ENCODE results near the gene FGF1.

Gene FGF1

DNA sequence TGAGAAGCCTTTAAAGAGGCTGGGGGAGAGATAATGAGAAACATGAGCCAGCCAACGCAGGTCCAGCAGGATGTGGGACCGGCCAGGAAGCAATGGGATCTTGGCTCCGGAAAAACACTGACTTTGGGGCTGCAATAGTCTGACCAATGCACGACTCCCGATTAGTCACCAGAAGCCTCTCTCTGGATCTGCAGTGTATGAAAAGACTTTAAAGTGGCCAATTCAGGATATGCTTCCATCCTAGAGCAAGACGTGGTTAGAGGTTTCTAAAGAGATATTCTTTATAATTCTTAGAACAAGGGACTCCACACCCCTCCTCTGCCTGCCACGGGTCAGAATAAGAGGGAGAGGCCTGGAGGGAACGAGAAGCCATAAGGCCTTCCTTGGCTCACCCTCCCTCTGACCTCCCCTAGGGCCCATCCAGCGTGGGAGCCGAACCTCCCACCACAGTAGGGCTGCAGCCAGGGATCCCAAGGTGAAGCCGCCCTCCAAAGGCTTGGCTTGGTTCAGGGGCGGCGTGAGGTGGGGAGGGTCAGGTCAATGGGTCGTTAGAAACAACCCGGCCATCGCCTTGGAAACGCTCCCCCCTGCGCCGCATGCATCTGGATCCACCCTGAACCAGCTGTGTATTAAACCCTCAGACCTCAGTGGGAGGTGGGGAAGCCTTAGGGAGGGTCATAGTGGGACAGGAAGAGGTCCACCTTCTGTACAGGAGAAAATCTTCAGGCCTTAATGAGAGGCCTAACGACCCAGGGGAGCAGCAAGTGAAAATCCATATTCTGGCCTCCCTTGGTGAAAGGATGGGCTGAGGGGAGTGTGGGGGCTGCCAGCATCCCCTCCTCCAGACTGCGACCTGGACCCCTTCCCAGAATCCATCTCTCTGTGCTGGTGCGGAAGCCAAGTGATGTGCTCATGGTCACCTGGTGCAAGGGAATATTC lies 11.1 kb downstream of the FGF1 start:
- TF ChIP-seq SPI1 (IDR thresholded peaks at IDR 0.05; ENCODE audit: low read depth, low read length) (no peak), PAX5 (IDR thresholded peaks at IDR 0.05; ENCODE audit: insufficient read depth, low read length, severe bottlenecking) (no peak), POLR2AphosphoS5 (IDR thresholded peaks at IDR 0.05; ENCODE audit: low read depth, low read length) (no peak), TAF1 (IDR thresholded peaks at IDR 0.05; ENCODE audit: low read depth, low read length) (no peak)
- DNase-seq (ENCODE audit: insufficient read length, low spot score) (no peak), FAIRE-seq (no peak)

DNA sequence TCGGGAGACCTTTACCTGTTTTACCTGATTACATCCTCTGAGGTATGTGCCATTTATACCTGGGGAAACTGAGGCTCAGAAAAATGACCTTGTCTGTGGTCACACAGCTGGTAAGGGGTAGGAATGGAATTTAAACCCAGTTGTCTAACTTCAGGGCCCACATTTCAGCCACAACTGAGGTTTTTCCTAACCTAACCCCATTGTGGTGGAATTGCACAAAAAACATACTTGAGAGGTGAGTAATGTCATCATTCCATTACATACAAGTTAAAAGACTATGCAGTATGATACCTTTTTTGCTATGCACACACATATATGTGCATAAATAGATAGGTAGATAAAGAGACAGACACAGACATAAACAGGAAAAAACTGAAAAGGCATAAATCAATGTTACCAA lies 14.1 kb downstream of the FGF1 start:
- no peak for FAIRE-seq
- DNase-seq (ENCODE audit: insufficient read length, low spot score): no peak
- TF ChIP-seq POU2F2 (IDR thresholded peaks at IDR 0.05; ENCODE audit: low read depth, low read length): no peak
- TF ChIP-seq SPI1 (IDR thresholded peaks at IDR 0.05; ENCODE audit: low read depth, low read length): no peak
- no peak for TF ChIP-seq TAF1 (IDR thresholded peaks at IDR 0.05; ENCODE audit: low read depth, low read length)
- TF ChIP-seq POLR2A (IDR thresholded peaks at IDR 0.05; ENCODE audit: low read depth, low read length): no peak
- no peak for TF ChIP-seq PAX5 (IDR thresholded peaks at IDR 0.05; ENCODE audit: insufficient read depth, low read length, severe bottlenecking)

DNA sequence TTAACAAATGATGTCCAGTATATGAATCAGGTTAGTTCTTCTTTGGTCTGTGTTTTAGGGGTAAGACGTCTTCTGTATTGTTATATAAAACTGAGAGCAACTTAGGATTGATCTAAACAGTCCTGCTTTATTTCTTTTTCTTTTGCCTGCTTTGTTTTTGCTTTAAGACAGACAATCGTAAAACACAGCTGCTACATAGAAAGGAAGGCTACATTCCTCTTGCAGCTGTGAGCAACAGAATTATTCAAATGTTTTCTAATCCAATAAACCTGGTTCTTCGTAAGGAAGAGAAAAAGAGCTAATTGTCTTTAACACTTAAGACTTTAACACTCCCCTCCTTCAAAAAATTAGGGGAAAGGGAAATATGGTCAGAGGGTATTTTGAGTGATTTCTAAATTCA lies 14.6 kb downstream of the FGF1 start:
- TF ChIP-seq TAF1 (IDR thresholded peaks at IDR 0.05; ENCODE audit: low read depth, low read length) (no peak), PAX5 (IDR thresholded peaks at IDR 0.05; ENCODE audit: insufficient read depth, low read length, severe bottlenecking) (no peak), POU2F2 (IDR thresholded peaks at IDR 0.05; ENCODE audit: low read depth, low read length) (no peak), POLR2A (IDR thresholded peaks at IDR 0.05; ENCODE audit: low read depth, low read length) (no peak), SPI1 (IDR thresholded peaks at IDR 0.05; ENCODE audit: low read depth, low read length) (no peak), POLR2AphosphoS5 (IDR thresholded peaks at IDR 0.05; ENCODE audit: low read depth, low read length) (no peak)
- FAIRE-seq: no peak
- no peak for DNase-seq (ENCODE audit: insufficient read length, low spot score)

DNA sequence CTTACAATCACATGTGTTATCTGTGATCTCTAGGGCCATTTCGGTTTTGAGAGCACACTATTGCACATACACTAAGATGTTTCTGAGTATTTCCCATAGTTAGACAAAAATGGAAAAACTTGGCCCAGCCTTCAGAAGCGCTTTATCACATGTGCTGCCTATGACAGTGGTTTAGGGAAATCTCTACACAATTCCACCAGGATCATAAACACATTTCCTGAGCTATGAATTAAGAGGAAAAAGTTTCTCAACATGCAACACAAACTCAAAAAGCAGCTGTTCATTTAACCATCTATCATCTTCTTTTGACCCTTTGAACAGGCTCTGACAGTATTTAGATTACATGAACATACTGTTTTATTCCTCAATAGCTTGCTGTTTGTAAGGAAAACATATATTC lies 15.1 kb downstream of the FGF1 start:
- DNase-seq (ENCODE audit: insufficient read length, low spot score): no peak
- TF ChIP-seq PAX5 (IDR thresholded peaks at IDR 0.05; ENCODE audit: insufficient read depth, low read length, severe bottlenecking): no peak
- TF ChIP-seq POU2F2 (IDR thresholded peaks at IDR 0.05; ENCODE audit: low read depth, low read length): no peak
- no peak for TF ChIP-seq TAF1 (IDR thresholded peaks at IDR 0.05; ENCODE audit: low read depth, low read length)
- no peak for TF ChIP-seq POLR2A (IDR thresholded peaks at IDR 0.05; ENCODE audit: low read depth, low read length)
- no peak for TF ChIP-seq SPI1 (IDR thresholded peaks at IDR 0.05; ENCODE audit: low read depth, low read length)
- no peak for TF ChIP-seq POLR2AphosphoS5 (IDR thresholded peaks at IDR 0.05; ENCODE audit: low read depth, low read length)
- FAIRE-seq: no peak

DNA sequence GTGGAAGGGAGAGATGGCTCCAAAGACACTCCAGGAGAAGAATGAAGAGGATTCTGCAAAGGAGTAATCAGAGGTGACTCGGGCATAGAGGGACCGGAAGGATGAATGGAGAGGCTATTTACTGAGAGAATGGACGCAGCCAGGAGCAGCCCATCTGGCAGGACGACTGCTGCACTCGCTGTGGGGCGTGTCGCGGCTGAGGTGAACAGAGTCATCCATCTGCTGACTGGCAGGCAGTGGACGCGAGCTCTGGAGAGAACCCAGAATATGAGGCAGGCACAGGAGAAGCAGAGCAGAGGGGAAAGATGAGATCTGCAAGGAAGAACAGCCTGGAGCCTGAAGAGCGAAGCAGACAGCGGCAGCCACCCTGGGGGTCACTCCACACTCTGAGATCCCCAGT lies 16.4 kb downstream of the FGF1 start:
- TF ChIP-seq POU2F2 (IDR thresholded peaks at IDR 0.05; ENCODE audit: low read depth, low read length) (no peak), TAF1 (IDR thresholded peaks at IDR 0.05; ENCODE audit: low read depth, low read length) (no peak), POLR2AphosphoS5 (IDR thresholded peaks at IDR 0.05; ENCODE audit: low read depth, low read length) (no peak), SPI1 (IDR thresholded peaks at IDR 0.05; ENCODE audit: low read depth, low read length) (no peak), PAX5 (IDR thresholded peaks at IDR 0.05; ENCODE audit: insufficient read depth, low read length, severe bottlenecking) (no peak), POLR2A (IDR thresholded peaks at IDR 0.05; ENCODE audit: low read depth, low read length) (no peak)
- DNase-seq (ENCODE audit: insufficient read length, low spot score) (no peak), FAIRE-seq (no peak)

DNA sequence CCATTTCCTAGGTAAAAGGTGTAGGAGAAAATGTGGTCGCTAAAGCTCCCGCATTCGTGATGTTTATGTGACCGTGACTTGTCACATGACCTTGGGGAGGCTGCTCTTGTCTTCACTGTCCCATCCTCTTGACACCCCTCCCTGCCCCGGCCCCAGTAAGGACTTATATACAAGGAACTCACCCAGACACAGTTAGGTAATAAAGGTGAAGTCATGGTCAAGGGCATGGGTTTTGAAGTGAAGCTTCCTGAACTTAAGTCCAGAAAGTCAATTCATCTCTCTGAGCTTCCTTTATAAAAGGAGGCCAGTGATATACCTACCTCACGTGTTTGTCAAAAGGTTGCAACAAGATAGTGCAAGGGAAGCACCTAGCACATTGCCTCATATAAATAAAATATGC lies 17.6 kb downstream of the FGF1 start:
- DNase-seq (ENCODE audit: insufficient read length, low spot score) (no peak), FAIRE-seq (no peak)
- TF ChIP-seq POLR2A (IDR thresholded peaks at IDR 0.05; ENCODE audit: low read depth, low read length) (no peak), SPI1 (IDR thresholded peaks at IDR 0.05; ENCODE audit: low read depth, low read length) (no peak), TAF1 (IDR thresholded peaks at IDR 0.05; ENCODE audit: low read depth, low read length) (no peak), PAX5 (IDR thresholded peaks at IDR 0.05; ENCODE audit: insufficient read depth, low read length, severe bottlenecking) (no peak), POU2F2 (IDR thresholded peaks at IDR 0.05; ENCODE audit: low read depth, low read length) (no peak), POLR2AphosphoS5 (IDR thresholded peaks at IDR 0.05; ENCODE audit: low read depth, low read length) (no peak)

DNA sequence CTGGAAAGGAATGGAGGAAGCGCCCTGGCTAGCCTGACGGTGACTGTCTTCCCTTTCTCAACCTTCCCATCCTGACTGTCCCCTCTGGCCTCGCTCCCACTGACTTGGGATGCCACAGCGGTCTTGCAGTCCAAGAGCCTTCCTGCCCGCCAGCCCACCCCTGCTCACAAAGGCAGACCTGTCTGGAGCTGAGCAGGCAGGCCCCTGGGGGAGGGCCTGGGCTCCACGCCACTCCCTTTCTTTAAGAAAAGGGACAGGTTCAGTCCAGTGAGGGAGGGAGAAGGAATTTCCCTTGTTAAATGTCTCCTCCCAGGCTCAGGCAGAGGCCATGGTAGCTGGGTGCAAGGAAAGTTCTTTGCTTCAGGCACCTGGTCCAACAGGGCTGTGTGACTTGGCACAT lies 18.1 kb downstream of the FGF1 start:
- DNase-seq (ENCODE audit: insufficient read length, low spot score) (no peak), FAIRE-seq (no peak)
- TF ChIP-seq POU2F2 (IDR thresholded peaks at IDR 0.05; ENCODE audit: low read depth, low read length) (no peak), TAF1 (IDR thresholded peaks at IDR 0.05; ENCODE audit: low read depth, low read length) (no peak), POLR2AphosphoS5 (IDR thresholded peaks at IDR 0.05; ENCODE audit: low read depth, low read length) (no peak), SPI1 (IDR thresholded peaks at IDR 0.05; ENCODE audit: low read depth, low read length) (no peak), PAX5 (IDR thresholded peaks at IDR 0.05; ENCODE audit: insufficient read depth, low read length, severe bottlenecking) (no peak), POLR2A (IDR thresholded peaks at IDR 0.05; ENCODE audit: low read depth, low read length) (no peak)

DNA sequence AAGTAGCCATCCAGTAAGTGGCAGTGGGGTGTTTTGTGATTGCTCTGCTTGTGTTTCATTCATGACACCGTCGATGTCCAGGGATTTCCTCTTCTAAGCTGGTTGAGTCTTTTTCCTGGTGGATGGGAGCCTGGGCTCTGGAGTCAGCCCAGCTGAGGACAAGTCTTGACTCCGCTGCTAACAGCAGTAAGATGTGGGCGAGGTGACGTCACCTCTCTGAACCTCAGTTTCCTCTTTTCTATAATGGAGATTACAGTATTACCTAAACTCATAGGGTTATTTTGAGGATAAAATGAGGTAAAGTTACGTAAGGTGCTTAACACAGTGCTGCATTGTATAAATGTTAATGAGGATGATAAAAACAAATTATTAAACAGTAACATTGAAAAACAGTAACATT lies 21.3 kb downstream of the FGF1 start:
- TF ChIP-seq PAX5 (IDR thresholded peaks at IDR 0.05; ENCODE audit: insufficient read depth, low read length, severe bottlenecking): no peak
- TF ChIP-seq SPI1 (IDR thresholded peaks at IDR 0.05; ENCODE audit: low read depth, low read length): no peak
- TF ChIP-seq POLR2AphosphoS5 (IDR thresholded peaks at IDR 0.05; ENCODE audit: low read depth, low read length): no peak
- no peak for TF ChIP-seq POU2F2 (IDR thresholded peaks at IDR 0.05; ENCODE audit: low read depth, low read length)
- no peak for TF ChIP-seq POLR2A (IDR thresholded peaks at IDR 0.05; ENCODE audit: low read depth, low read length)
- TF ChIP-seq TAF1 (IDR thresholded peaks at IDR 0.05; ENCODE audit: low read depth, low read length): no peak
- no peak for DNase-seq (ENCODE audit: insufficient read length, low spot score)
- FAIRE-seq: no peak

DNA sequence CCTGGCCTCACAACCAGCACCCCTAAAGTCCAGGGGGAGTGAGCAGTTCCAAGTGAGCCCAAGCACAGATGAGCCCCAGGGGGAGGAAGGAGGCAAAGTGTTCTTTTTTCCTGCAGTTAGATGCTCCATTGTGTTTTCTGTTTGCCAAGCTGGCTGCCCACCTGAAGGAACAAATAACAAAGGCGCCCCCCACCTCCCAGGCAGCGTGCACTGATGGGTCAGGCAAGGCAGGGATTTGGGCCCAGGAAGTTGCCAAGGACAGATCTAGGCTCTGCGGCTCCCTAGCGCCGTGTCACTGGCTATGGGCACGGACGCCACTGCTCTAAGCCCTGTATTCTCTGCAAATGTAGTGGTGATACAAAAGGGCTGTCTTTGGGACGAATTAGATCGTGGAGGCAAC lies 21.8 kb downstream of the FGF1 start:
- FAIRE-seq (no peak), DNase-seq (ENCODE audit: insufficient read length, low spot score) (no peak)
- TF ChIP-seq PAX5 (IDR thresholded peaks at IDR 0.05; ENCODE audit: insufficient read depth, low read length, severe bottlenecking) (no peak), SPI1 (IDR thresholded peaks at IDR 0.05; ENCODE audit: low read depth, low read length) (no peak), TAF1 (IDR thresholded peaks at IDR 0.05; ENCODE audit: low read depth, low read length) (no peak), POU2F2 (IDR thresholded peaks at IDR 0.05; ENCODE audit: low read depth, low read length) (no peak), POLR2A (IDR thresholded peaks at IDR 0.05; ENCODE audit: low read depth, low read length) (no peak), POLR2AphosphoS5 (IDR thresholded peaks at IDR 0.05; ENCODE audit: low read depth, low read length) (no peak)

All from GM12891 (cell line).